GM19328 (cell line): ENCODE results near the gene ARHGAP6.
"Not testable (repeated sequence)": the region's sequence is repeated elsewhere in the genome, so short reads cannot be mapped to it uniquely, and the experiment has no call there.

ENCODE experiments used
- ATAC-seq: cut with Tn5 transposase; IDR thresholded peaks from one replicate; pipeline ENCODE4 v1.9.1; 2021; ENCODE audit warnings: mild to moderate bottlenecking, moderate library complexity; ENCODE audit not compliant: unreplicated experiment

The ARHGAP6 gene

DNA sequence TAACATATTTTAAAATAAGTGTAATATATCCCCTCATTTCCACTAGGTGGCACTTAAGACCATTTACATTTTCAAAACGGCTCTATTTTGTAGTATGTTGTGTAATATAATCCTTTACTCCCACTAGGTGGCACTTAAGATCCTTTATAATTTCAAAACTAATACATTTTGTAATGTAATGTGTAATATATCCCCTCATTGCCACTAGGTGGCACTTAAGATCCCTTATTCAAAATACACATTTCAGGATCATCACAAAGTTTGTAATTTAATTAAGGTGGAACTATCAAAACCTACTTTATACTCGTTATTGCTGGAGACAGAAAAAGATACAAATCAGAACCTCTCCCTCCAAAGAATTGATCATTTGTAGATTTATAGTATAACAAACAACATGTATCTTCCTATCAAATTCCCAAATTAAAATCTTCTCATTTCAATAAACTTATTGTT is 132.5 kb downstream of the ARHGAP6 start:
- ATAC-seq: peak; percentile 98

DNA sequence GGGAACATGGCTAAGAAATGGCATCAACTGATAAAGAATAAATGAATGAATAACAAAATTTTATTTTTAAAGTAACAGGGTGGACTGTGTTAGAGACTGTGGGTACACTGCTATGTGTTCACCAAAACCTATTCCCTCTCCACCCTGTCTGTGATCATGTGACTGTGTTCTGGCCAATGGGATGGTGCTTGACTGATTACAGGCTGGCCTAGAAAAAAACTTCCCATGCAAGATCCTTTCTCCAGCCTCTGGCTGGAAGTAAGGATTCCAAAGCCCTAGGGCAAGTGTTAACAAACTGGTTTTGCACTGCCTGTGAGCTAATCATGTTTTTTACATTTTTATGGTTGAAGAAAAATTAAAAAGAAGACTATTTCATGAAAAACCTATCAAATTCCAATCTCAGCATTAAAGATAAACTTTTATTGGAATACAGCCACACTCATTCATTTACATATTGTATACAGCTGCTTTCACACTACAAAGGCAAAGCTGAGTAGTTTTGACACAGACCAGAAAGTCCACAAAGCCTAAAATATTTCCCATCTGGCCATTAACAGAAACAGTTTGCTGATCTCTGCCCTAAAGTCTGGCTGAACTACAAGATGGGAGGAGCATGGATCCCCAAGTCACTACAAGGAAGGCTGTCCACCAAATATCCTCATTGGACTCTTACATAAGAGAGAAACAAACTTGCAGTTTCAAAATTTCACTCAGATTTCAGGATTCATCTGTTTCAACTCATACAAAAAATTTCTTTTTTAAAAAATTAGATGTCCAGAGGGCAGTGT is 133.2 kb downstream of the ARHGAP6 start:
- ATAC-seq: no peak

DNA sequence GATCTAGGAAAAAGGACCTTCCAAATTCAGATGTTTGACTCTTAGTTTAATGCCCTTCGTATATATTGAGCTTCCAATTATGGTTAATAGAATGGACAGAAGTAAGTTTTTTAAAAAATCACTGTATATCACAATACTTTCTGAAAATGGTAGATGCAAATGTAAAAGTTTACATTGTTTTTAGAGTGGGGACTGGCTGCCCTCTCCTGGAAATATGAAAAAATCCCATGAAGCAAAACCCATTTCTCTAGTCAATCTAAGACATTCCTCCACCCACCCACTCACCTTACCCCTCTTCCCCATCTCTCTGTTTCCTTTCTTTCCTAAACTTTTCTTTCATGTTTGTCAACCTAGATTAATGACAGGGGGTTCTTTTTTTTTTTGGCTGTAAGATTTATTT is 134.5 kb downstream of the ARHGAP6 start:
- ATAC-seq: no peak

- ATAC-seq: no peak
Measured at GRCh38 chrX:11530621-11531020, 135.1 kb downstream of the ARHGAP6 start.

DNA sequence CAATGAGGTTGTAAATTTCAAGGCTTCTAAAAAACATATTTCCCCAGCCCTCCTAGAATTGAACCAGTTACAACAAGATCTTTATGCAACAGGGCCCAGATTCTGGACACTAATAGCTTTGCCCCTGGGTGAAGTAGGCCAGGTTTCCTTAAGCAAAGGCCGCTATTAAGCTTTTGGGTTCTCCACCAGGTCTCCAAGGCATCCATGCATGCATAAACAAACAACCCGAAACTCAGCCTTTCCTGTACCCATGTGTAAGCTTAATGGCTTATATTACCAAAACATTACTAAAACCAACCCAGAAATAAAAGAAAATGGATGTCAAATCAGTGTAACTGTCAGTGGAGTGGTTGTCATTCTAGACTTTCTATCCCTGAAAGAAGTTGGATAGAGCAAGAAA is 137.1 kb downstream of the ARHGAP6 start:
- ATAC-seq: no peak

DNA sequence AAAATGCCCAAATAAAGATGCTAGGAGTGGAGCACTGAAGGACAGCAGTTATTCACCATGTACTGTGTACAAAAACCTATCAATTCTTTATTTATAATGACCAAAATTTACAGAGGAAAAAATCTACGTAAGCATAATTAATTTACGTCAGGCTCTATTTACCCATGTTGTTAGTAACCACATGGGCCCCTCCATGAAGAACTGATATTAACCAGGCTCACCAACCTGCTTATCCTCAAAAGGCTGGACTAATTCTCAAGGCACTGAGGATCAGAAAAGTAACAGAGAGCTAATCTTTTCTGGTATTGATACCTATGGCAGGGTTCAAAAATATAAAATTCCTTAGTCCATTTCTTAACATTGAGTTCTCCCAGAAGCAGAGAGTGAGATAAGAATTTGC is 140.0 kb downstream of the ARHGAP6 start:
- no peak for ATAC-seq

GRCh38 chrX:11519234-11519633 is 146.5 kb downstream of the ARHGAP6 start:
- ATAC-seq: not testable (repeated sequence)

- no peak for ATAC-seq
Measured at GRCh38 chrX:11509786-11510185, 155.9 kb downstream of the ARHGAP6 start.

DNA sequence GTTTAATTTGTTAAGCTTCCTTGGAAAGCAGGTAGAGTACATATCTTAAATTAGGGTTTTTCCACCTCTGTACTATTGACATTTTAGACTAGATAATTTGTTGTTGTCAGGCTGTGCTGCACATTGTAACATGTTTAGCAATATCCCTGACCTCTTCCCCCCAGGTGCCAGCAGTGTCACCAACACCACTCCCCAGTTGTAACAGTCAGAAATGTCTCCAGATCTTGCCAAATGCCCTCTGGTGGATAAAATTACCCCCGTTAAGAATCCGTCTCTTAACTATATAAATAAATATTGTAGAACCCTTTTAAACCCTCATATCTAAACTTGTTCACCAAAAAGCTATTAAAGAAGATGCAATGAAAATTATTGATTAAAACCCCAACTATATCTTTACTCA is 161.5 kb downstream of the ARHGAP6 start:
- no peak for ATAC-seq

DNA sequence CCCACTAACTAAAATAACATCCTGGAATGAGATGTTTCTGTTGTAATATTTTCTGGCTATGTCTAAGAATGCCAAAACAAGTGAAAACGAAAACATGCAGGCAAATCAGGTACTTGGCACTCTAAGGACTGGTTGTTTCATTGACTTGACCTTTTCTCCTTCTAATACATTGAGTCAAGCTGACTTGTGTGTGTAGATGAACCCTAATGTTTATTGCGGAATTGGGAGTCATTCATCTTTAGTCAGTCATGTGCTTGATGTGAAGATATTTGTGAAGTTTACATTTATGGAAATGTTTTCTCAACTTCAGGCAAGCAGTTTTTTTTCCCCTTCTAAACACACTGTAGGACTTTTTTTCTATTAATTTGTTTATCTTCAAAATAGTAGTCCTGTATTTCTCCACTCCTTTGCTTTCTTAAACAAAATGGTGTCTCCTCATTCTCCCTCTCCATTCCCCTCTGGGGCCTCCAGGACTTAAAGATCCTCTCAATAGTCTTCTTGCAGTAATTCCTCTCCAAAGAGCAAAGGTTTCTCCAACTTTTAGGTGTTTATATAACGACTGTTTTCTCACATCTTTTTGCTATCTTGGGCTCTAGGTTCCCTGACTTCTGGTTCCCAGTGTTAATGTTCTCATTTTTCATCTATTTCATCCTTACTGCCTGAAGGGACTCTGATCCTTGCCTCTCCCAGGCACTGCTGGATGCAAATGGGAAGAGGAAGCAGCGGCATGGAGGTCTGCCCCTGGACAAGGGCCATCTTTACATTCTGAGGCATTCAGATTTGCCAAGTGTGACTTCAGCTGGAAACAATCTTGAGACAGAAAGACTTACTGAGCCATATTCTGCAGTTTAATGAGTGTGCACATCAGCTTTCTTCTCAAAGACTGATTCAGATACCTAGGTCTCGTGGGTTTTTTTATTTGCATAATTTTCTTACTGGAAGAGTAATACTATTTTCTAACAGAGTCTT is 166.4 kb downstream of the ARHGAP6 start:
- ATAC-seq: no peak

GRCh38 chrX:11491375-11491774 is 174.3 kb downstream of the ARHGAP6 start:
- ATAC-seq: not testable (repeated sequence)

- no peak for ATAC-seq
Measured at GRCh38 chrX:11484290-11484689, 181.4 kb downstream of the ARHGAP6 start.

GRCh38 chrX:11481035-11481434 is 184.7 kb downstream of the ARHGAP6 start:
- ATAC-seq: no peak

DNA sequence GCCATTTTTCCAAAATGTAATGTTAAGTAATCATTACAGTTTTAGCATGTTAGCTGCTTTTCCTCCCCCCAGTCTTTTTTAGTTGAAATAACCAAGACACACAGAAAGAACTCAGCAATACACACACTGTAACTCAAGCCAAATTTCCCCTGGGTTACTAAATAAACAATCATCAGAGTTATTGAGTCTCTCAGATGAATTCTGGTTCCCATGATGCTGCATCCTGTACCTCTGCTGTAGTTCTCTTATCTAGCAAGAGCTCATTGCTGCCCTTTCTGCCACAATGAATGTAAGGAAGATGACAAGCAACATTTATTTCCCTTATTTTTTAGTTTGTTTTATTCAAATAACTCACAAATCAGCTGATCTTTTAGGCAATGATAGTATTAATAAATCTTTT is 185.1 kb downstream of the ARHGAP6 start:
- ATAC-seq: no peak

DNA sequence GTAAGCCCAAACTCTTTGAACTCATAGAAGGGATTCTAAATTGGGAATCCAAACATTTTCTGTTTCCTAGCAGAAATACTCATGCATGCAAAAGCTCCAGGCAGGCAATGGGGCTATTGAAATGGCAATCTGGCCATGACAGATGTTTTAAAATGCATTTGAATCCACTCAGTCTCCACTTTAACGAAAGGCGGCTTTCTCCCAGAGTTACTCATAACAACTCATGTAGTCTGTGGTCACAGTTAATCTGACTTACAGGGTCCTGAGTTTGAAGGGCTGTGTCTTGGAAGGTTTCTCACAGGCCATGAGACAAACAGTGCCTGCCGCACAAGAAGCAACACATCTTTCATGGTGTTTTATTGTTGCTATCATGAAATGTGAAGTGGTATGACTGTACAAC is 186.8 kb downstream of the ARHGAP6 start:
- no peak for ATAC-seq

- no peak for ATAC-seq
Measured at GRCh38 chrX:11478026-11478425, 187.7 kb downstream of the ARHGAP6 start.

DNA sequence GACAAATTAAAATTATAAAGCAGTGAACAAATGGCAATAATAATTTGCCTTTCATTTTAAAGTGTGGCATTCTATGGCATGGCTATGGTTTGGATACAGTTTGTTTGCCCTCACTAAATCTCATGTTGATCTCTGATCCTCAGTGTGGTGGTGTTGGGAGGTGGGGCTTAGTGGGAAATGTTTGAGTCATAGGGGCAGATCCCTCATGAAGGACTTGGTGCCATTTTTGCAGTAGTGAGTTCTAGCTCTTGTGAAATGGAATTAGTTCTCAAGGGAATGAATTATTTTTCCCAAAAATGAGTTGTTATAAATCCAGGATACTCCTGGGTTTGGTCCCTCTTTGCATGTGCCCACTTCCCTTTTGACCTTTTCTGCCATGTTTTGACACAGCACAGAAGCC is 191.1 kb downstream of the ARHGAP6 start:
- ATAC-seq: no peak

DNA sequence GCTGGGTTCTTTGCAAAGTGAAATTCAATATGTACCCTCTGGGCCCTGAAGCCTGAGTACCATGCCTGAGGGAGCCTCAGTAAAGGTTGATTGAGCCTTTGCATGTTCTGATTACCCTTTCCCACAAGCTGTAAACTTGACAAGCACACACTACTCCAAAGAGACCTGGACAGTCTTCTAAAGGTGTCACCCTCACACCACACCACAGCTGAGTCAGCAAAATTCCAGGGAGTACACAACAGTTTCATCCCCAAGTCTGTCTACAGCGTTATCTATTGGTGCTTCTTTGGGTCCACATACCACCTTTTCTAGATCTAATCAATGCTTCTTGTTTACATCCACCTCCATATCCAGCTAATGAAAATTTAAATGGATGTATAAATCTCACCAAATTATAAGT is 191.7 kb downstream of the ARHGAP6 start:
- no peak for ATAC-seq

DNA sequence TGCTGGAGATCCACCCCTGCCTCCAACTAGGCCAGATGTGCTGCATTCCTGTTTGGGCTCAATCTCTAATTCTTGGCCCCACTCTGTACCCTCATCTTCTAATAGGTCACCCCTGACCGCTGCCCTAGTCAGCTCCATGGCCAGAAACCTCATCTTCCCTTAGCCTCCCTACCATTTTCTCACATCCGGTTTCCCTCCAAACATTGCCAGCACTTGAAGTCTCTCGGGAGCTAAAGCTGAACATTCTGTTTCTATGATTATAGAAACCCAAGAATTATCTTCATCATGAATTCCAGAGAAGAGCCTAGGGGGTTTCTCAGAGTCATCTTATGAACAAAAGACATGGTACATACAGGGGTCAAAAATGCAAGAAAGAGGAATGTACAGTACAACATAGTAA is 192.8 kb downstream of the ARHGAP6 start:
- ATAC-seq: no peak

- ATAC-seq: no peak
Measured at GRCh38 chrX:11472381-11472780, 193.3 kb downstream of the ARHGAP6 start.

- no peak for ATAC-seq
Measured at GRCh38 chrX:11470250-11470974, 195.3 kb downstream of the ARHGAP6 start.
